D721Med (cell line): ENCODE measurements around the gene RAB23.

Experiments
- DNase-seq: peaks from one replicate; pipeline ENCODE4 v3.0.0; 2011; ENCODE audit warnings: low spot score; ENCODE audit not compliant: insufficient read length
- FAIRE-seq: peaks from 2 replicates; lab custom pipeline; 2011; peaks lifted over from hg19 to GRCh38; lab: Jason Lieb, UNC
- CTCF ChIP-seq: IDR thresholded peaks from 2 replicates; pipeline ENCODE4 v1.5.1; 2012; ENCODE audit warnings: mild to moderate bottlenecking, control low read depth; ENCODE audit not compliant: insufficient read depth; ENCODE audit errors: missing control alignments

RAB23 gene

GRCh38 chr6:57254055-57254717, 32.1 kb upstream of the RAB23 start:
- no peak for FAIRE-seq
- no peak for TF ChIP-seq CTCF
- DNase-seq, result no peak

GRCh38 chr6:57252975-57253374, 30.9 kb upstream of the RAB23 start:
- no peak for FAIRE-seq
- no peak for DNase-seq
- no peak for TF ChIP-seq CTCF

GRCh38 chr6:57252137-57252536, 30.0 kb upstream of the RAB23 start:
- TF ChIP-seq CTCF, result no peak
- FAIRE-seq (no peak), DNase-seq (no peak)

- TF ChIP-seq CTCF, result no peak
- DNase-seq, result no peak
- FAIRE-seq, result no peak
These were observed 28.2 kb upstream of the RAB23 start for GRCh38 chr6:57250348-57250747.

- FAIRE-seq (no peak), DNase-seq (no peak)
- TF ChIP-seq CTCF, result no peak
These were observed 26.3 kb upstream of the RAB23 start for GRCh38 chr6:57248311-57248895.

- TF ChIP-seq CTCF, result no peak
- DNase-seq, result no peak
- FAIRE-seq, result no peak
These were observed 25.5 kb upstream of the RAB23 start for GRCh38 chr6:57247603-57248002.

- DNase-seq, result no peak
- no peak for FAIRE-seq
- TF ChIP-seq CTCF, result no peak
These were observed 24.2 kb upstream of the RAB23 start for GRCh38 chr6:57246307-57246706.
